ENCODE measurements around the gene MYOM3.

The MYOM3 gene

DNA sequence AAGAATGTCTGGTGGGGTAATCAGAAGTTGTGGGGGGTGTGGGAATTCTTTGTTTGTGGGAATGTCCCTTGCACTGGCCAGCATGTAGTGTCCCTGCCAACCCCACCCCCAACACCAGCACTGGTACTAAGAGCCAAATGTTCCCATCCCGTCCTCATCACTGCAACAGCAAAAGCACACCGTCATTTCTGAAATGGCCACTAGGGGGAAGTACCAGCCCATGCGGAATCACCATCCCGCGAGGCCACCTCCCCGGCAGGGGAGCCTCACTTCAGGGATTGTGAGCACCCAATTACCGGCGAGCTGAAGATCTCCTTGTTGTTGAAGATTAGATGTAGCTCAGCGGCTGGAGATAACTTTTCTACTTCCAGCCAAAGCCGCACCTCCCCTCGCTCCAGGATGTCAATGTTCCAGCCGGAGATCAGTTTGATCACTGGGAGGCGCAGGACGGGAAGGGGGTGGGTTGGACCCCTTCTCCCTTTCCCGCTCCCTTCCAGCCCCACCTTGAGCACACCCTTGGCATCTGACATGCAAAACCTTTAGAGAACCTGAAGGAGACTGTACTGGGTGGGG is 41.0 kb downstream of the MYOM3 start:
- Histone ChIP-seq H3K4me1 (ENCODE audit: insufficient read depth, low read length, severe bottlenecking) (peaks cover 10% of the 10 kb centered on the region), H3K4me3 (ENCODE audit: low read depth, low read length, poor library complexity, severe bottlenecking) (no peak overlapping the region), H3K36me3 (ENCODE audit: insufficient read depth, low read length) (no peaks in the 10 kb centered on the region), H3K27me3 (ENCODE audit: insufficient read depth, low read length) (peaks cover 3% of the 10 kb centered on the region; the same call in 1 of the 2 replicates), H3K27ac (ENCODE audit: low read depth, low read length, poor library complexity, severe bottlenecking) (no peak overlapping the region), H3K9me2 (ENCODE audit: low read depth, low read length) (no peaks in the 10 kb centered on the region), H3K79me2 (ENCODE audit: insufficient read depth, low read length) (no peaks in the 10 kb centered on the region), H2AFZ (ENCODE audit: low read length) (no peak overlapping the region), H3K9ac (ENCODE audit: low read length) (no peak overlapping the region), H4K20me1 (ENCODE audit: insufficient read depth, low read length) (no peaks in the 10 kb centered on the region), H3F3A (ENCODE audit: insufficient read depth, low read length) (no peaks in the 10 kb centered on the region), H3K9me3 (ENCODE audit: low read length) (no peaks in the 10 kb centered on the region), H3K4me2 (ENCODE audit: low read length) (peak overlapping the region; percentile 33; the same call in 1 of the 2 replicates)
- TF ChIP-seq, protein P1, sequence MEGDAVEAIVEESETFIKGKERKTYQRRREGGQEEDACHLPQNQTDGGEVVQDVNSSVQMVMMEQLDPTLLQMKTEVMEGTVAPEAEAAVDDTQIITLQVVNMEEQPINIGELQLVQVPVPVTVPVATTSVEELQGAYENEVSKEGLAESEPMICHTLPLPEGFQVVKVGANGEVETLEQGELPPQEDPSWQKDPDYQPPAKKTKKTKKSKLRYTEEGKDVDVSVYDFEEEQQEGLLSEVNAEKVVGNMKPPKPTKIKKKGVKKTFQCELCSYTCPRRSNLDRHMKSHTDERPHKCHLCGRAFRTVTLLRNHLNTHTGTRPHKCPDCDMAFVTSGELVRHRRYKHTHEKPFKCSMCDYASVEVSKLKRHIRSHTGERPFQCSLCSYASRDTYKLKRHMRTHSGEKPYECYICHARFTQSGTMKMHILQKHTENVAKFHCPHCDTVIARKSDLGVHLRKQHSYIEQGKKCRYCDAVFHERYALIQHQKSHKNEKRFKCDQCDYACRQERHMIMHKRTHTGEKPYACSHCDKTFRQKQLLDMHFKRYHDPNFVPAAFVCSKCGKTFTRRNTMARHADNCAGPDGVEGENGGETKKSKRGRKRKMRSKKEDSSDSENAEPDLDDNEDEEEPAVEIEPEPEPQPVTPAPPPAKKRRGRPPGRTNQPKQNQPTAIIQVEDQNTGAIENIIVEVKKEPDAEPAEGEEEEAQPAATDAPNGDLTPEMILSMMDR (IDR thresholded peaks at IDR 0.05; ENCODE audit: low read length) = peak; percentile 87
- no peak for TF ChIP-seq EZH2 (IDR thresholded peaks at IDR 0.05; ENCODE audit: borderline replicate concordance, low read length)

DNA sequence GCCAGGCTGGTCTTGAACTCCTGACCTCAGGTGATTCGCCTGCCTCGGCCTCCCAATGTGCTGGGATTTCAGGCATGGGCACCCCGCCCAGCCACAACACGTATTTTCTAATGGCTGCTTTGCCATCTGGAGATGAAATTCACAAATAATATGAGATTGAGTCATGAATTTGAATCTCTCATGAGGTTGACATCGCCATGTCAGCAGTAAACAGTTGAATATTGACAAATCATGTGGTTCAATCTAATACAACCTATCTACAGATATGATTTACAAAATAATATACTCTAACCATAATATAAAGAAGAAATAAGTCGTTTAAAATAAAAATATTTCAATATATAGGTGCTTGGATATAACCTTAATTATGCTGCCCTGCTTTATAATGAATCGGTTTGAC is 42.1 kb downstream of the MYOM3 start:
- Histone ChIP-seq H3K4me3 (ENCODE audit: low read depth, low read length, poor library complexity, severe bottlenecking) (no peak overlapping the region), H4K20me1 (ENCODE audit: insufficient read depth, low read length) (no peaks in the 10 kb centered on the region), H3K79me2 (ENCODE audit: insufficient read depth, low read length) (no peaks in the 10 kb centered on the region), H3K4me1 (ENCODE audit: insufficient read depth, low read length, severe bottlenecking) (peaks cover 10% of the 10 kb centered on the region), H2AFZ (ENCODE audit: low read length) (no peak overlapping the region), H3K27me3 (ENCODE audit: insufficient read depth, low read length) (peaks cover 7% of the 10 kb centered on the region), H3K9me2 (ENCODE audit: low read depth, low read length) (no peaks in the 10 kb centered on the region), H3K27ac (ENCODE audit: low read depth, low read length, poor library complexity, severe bottlenecking) (no peak overlapping the region), H3K4me2 (ENCODE audit: low read length) (no peak overlapping the region), H3F3A (ENCODE audit: insufficient read depth, low read length) (no peaks in the 10 kb centered on the region), H3K9ac (ENCODE audit: low read length) (no peak overlapping the region), H3K9me3 (ENCODE audit: low read length) (no peaks in the 10 kb centered on the region), H3K36me3 (ENCODE audit: insufficient read depth, low read length) (no peaks in the 10 kb centered on the region)
- TF ChIP-seq EZH2 (IDR thresholded peaks at IDR 0.05; ENCODE audit: borderline replicate concordance, low read length) = no peak
- TF ChIP-seq, protein P1 (IDR thresholded peaks at IDR 0.05; ENCODE audit: low read length) = no peak

DNA sequence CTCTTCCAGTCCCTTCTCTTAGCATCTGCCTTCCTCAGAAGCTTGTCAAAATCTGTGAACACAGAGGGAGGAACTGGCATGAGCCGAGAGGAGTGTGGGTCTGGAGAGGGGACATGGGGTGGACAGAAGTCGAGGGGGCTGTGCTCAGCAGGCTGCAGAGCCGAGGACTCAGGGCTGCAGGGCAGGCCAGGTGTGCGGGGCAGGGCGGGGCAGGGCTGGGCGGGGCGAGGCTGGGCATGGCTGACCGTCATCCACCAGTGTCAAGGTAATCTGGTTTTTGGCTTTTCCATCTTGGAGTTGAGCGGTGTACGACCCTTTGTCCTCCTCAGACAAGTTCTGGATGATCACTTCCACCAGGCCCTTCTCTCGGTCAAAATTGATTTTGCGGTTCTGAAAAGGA is 44.0 kb downstream of the MYOM3 start:
- no peak overlapping the region for H3K27ac ChIP-seq (ENCODE audit: low read depth, low read length, poor library complexity, severe bottlenecking)
- no peak for TF ChIP-seq EZH2 (IDR thresholded peaks at IDR 0.05; ENCODE audit: borderline replicate concordance, low read length)
- TF ChIP-seq, protein P1 (IDR thresholded peaks at IDR 0.05; ENCODE audit: low read length) = no peak

More for the DNA sequence above, 44.0 kb downstream of the MYOM3 start:
- no peaks in the 10 kb centered on the region for H3K36me3 ChIP-seq (ENCODE audit: insufficient read depth, low read length)
- H3K4me1 ChIP-seq (ENCODE audit: insufficient read depth, low read length, severe bottlenecking) = peaks cover 10% of the 10 kb centered on the region
- H3K4me2 ChIP-seq (ENCODE audit: low read length) = no peak overlapping the region
- no peaks in the 10 kb centered on the region for H3F3A ChIP-seq (ENCODE audit: insufficient read depth, low read length)
- no peak overlapping the region for H3K9ac ChIP-seq (ENCODE audit: low read length)
- no peak overlapping the region for H3K4me3 ChIP-seq (ENCODE audit: low read depth, low read length, poor library complexity, severe bottlenecking)
- no peaks in the 10 kb centered on the region for H3K9me2 ChIP-seq (ENCODE audit: low read depth, low read length)
- peaks cover 7% of the 10 kb centered on the region for H3K27me3 ChIP-seq (ENCODE audit: insufficient read depth, low read length)
- H3K9me3 ChIP-seq (ENCODE audit: low read length) = no peaks in the 10 kb centered on the region
- H4K20me1 ChIP-seq (ENCODE audit: insufficient read depth, low read length) = no peaks in the 10 kb centered on the region
- no peaks in the 10 kb centered on the region for H3K79me2 ChIP-seq (ENCODE audit: insufficient read depth, low read length)
- no peak overlapping the region for H2AFZ ChIP-seq (ENCODE audit: low read length)

Measured in OCI-LY1 (cell line).